ENCODE measurements around the gene CTDSPL. TPM values are rescaled to one million over a fixed set of nuclear protein-coding genes. Genes with fewer than 3 reads are reported as not detected.

CTDSPL gene
- total RNA-seq, 4 donors from 2014 or later, result 33.4 to 72.6 (median 54.0) TPM

GRCh38 chr3:37981348-37981664 is 119.6 kb downstream of the CTDSPL start:
- no peak for ATAC-seq
- H3K27ac ChIP-seq, result no peak overlapping the region
- TF ChIP-seq EP300 (IDR thresholded peaks at IDR 0.05), result no peak
- TF ChIP-seq POLR2AphosphoS5 (IDR thresholded peaks at IDR 0.05), result no peak
- no peak for TF ChIP-seq POLR2A (IDR thresholded peaks at IDR 0.05)
- TF ChIP-seq CTCF (IDR thresholded peaks at IDR 0.05), result no peak
- H3K27me3 ChIP-seq, result no peaks in the 10 kb centered on the region
- 92% methylated on average over 2 of the region's 2 CpGs for WGBS, 2 donors (ENCODE audit: low coverage in 1 of 2)
- H3K4me3 ChIP-seq, result no peak overlapping the region
- H3K36me3 ChIP-seq, result peaks cover 0 to 74% of the 10 kb centered on the region in 2 donors
- no peaks in the 10 kb centered on the region for H3K9me3 ChIP-seq
- H3K4me1 ChIP-seq, result no peaks in the 10 kb centered on the region

- Histone ChIP-seq H3K27ac (no peak overlapping the region), H3K4me1 (no peaks in the 10 kb centered on the region), H3K36me3 (peaks cover 0 to 64% of the 10 kb centered on the region in 2 donors), H3K4me3 (no peak overlapping the region), H3K27me3 (no peaks in the 10 kb centered on the region), H3K9me3 (no peaks in the 10 kb centered on the region)
- WGBS, 2 donors (ENCODE audit: low coverage in 1 of 2), result 60 to 63% methylated on average over 1 of the region's 1 CpG
- no peak for ATAC-seq
- TF ChIP-seq CTCF (IDR thresholded peaks at IDR 0.05) (no peak), POLR2AphosphoS5 (IDR thresholded peaks at IDR 0.05) (no peak), POLR2A (IDR thresholded peaks at IDR 0.05) (no peak), EP300 (IDR thresholded peaks at IDR 0.05) (no peak)
Measured at GRCh38 chr3:37982331-37982730, 120.7 kb downstream of the CTDSPL start.

- H3K4me3 ChIP-seq, result no peak overlapping the region
- ATAC-seq, result no peak
- 75 to 86% methylated on average over 4 to 6 of the region's 7 CpGs for WGBS, 2 donors (ENCODE audit: low coverage in 1 of 2)
- no peaks in the 10 kb centered on the region for H3K9me3 ChIP-seq
- H3K27ac ChIP-seq, result no peak overlapping the region
- H3K27me3 ChIP-seq, result no peaks in the 10 kb centered on the region
- H3K4me1 ChIP-seq, result no peaks in the 10 kb centered on the region
- TF ChIP-seq EP300 (IDR thresholded peaks at IDR 0.05), result no peak
- no peak for TF ChIP-seq POLR2A (IDR thresholded peaks at IDR 0.05)
- TF ChIP-seq CTCF (IDR thresholded peaks at IDR 0.05), result no peak
- TF ChIP-seq POLR2AphosphoS5 (IDR thresholded peaks at IDR 0.05), result no peak
- peaks cover 0 to 56% of the 10 kb centered on the region in 2 donors for H3K36me3 ChIP-seq
Measured at GRCh38 chr3:37984051-37984450, 122.4 kb downstream of the CTDSPL start.

- no peak for TF ChIP-seq POLR2AphosphoS5 (IDR thresholded peaks at IDR 0.05)
- no peak for TF ChIP-seq CTCF (IDR thresholded peaks at IDR 0.05)
- TF ChIP-seq POLR2A (IDR thresholded peaks at IDR 0.05), result no peak
- no peak for TF ChIP-seq EP300 (IDR thresholded peaks at IDR 0.05)
- Histone ChIP-seq H3K27me3 (no peaks in the 10 kb centered on the region), H3K4me1 (no peaks in the 10 kb centered on the region), H3K9me3 (no peaks in the 10 kb centered on the region), H3K36me3 (peaks cover 0 to 51% of the 10 kb centered on the region in 2 donors), H3K27ac (no peak overlapping the region), H3K4me3 (no peak overlapping the region)
- no peak for ATAC-seq
- 83 to 91% methylated on average over 1 to 5 of the region's 7 CpGs for WGBS, 2 donors (ENCODE audit: low coverage in 1 of 2)
Measured at GRCh38 chr3:37984596-37984995, 122.9 kb downstream of the CTDSPL start.

- ATAC-seq, result no peak
- Histone ChIP-seq H3K36me3 (peaks cover 0 to 41% of the 10 kb centered on the region in 2 donors), H3K4me3 (no peak overlapping the region), H3K27me3 (no peaks in the 10 kb centered on the region), H3K4me1 (no peaks in the 10 kb centered on the region), H3K9me3 (no peaks in the 10 kb centered on the region), H3K27ac (no peak overlapping the region)
- TF ChIP-seq EP300 (IDR thresholded peaks at IDR 0.05) (no peak), CTCF (IDR thresholded peaks at IDR 0.05) (no peak), POLR2A (IDR thresholded peaks at IDR 0.05) (no peak), POLR2AphosphoS5 (IDR thresholded peaks at IDR 0.05) (no peak)
- WGBS, 2 donors (ENCODE audit: low coverage in 1 of 2), result 67% methylated on average over 1 of the region's 8 CpGs; no CpG with 5 or more reads in 1 of the 2 donors
Measured at GRCh38 chr3:37985637-37986320, 124.1 kb downstream of the CTDSPL start.
